Astrocyte (in vitro differentiated cells and primary cell): ENCODE measurements around the gene CAMK1D.

Source experiments
- EZH2 ChIP-seq: IDR thresholded peaks from 2 replicates; pipeline ENCODE4 v1.6.1; 2012; ENCODE audit warnings: mild to moderate bottlenecking, low read length, inconsistent platforms; ENCODE audit not compliant: insufficient read depth
- TF ChIP-seq, protein P1 (sequence below): IDR thresholded peaks from 2 replicates; pipeline ENCODE4 v1.5.1; 2011; ENCODE audit warnings: low read depth, mild to moderate bottlenecking, inconsistent platforms, low read length, moderate library complexity; ENCODE audit not compliant: insufficient read depth

DNA sequence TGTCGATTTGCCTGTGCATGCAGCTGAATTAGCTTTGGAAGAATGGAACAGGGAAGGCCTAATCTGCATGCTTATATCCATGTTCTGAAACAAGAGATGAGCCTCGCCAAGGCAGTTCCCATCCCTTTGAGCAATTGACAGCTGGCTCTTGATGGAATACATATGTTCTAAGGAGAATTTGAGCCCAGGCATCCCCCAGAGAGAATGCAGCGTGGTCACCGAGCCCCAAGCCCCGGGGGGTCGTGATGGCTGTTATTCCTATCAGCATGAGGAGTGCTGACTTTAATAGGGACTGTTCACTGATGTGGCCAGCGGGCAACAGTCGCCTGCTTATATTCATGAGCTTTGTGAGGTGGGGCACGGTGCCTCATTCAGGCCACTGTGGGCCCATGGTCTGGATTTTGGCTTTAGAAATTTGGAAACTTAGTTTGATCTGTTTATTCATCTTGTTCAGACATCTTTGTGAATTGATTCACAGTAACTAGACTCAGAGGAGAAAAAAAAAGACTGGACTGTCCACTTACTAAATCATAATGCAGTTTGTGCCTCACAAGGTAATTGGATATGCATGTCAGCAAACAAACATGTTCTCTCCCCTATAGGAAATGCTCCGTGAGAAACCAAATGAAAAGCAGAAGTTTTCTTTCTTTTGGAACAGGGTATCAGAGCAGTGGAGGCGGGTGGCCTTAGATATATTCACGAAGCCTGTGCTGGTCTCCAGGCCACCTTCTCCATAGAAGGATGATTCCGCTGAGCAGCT, 447.2 kb downstream of the CAMK1D start:
- TF ChIP-seq, protein P1, sequence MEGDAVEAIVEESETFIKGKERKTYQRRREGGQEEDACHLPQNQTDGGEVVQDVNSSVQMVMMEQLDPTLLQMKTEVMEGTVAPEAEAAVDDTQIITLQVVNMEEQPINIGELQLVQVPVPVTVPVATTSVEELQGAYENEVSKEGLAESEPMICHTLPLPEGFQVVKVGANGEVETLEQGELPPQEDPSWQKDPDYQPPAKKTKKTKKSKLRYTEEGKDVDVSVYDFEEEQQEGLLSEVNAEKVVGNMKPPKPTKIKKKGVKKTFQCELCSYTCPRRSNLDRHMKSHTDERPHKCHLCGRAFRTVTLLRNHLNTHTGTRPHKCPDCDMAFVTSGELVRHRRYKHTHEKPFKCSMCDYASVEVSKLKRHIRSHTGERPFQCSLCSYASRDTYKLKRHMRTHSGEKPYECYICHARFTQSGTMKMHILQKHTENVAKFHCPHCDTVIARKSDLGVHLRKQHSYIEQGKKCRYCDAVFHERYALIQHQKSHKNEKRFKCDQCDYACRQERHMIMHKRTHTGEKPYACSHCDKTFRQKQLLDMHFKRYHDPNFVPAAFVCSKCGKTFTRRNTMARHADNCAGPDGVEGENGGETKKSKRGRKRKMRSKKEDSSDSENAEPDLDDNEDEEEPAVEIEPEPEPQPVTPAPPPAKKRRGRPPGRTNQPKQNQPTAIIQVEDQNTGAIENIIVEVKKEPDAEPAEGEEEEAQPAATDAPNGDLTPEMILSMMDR = no peak
- TF ChIP-seq EZH2 = no peak
